HG02973 (cell line): ENCODE results near the gene LSM2.
A peak's percentile ranks its signal among the peaks of the same experiment; 100 is the strongest.

ENCODE experiments used
- ATAC-seq: cut with Tn5 transposase; IDR thresholded peaks from one replicate; pipeline ENCODE4 v1.9.1; 2021; ENCODE audit warnings: moderate library complexity; ENCODE audit not compliant: unreplicated experiment

LSM2 gene

GRCh38 chr6:31777667-31778050, 29.1 kb downstream of the LSM2 start:
- ATAC-seq: no peak

- peak; percentile 48 for ATAC-seq
These were observed 29.6 kb downstream of the LSM2 start, which contains the start of gene VWA7 for GRCh38 chr6:31776989-31777666. Gene VWA7, minus strand, starts transcription at chr6:31777328. Its CDS starts 549 bp downstream, at chr6:31776779.

DNA sequence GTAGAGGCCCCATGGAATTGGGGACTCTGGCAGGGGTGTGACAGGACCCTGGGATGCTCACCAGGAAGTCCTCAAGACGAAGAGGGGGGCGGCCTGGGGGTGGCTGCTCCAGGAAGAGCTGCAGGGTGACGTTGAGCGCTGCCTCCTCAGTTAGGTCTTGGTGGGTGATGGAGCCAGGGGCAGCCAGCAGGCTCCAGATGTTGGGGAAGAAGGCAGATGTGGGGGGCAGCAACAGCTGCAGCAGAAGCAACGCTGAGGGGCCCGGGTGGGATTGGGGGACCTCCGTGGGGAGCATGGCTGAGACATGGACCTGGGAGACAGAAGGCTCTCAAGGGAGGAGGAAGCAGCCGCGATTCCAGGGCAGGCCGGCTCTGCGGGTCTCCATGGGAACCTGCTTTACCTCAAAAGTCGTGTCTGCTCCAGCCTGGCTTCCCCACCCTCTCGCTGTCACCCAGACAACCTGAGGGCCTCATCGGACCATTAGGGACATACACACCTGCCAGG, 30.2 kb downstream of the LSM2 start:
- peak; percentile 9 for ATAC-seq

DNA sequence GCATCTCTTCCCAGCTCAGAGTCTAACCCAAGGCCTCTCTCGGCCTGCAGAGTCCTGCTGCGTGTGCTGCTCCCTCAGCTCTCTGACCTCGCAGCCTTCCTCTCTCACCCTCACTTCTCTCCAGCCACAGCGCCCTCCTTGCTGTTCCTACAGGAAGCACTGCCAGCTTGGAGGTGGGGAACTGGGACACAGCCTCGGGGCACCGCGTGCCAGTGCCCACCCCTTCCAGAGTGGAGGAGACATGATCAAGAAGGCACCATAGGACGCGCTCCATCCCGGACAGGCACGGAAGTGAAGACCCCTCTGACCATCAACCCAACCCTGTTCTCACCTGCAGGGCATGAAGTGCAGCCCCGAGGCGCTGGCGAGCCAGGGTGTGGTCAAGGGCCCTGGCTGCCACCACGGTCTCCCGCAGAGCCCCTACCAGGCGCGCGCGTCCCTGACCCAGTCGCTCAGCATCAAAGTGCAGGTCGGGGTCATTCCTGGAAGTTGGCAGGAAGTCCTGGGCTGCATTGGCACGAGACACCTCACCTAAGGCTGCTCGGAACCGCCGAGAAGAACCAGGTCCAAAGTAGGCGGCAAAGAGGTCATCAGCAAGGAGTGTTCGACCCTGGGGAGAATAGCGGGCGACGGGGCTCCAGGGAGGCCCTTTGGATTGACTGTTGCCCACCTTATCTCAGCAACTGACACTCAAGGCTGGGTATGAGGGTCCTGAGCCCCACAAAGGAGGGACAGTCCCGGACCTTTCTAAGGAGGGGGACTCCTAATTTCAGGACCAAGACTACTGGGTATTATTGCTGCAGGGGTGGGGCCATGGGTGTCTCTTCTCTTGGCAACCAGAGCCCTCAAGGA, 30.9 kb downstream of the LSM2 start:
- no peak for ATAC-seq

- ATAC-seq: no peak
These were observed 31.6 kb downstream of the LSM2 start for GRCh38 chr6:31775184-31775583.

GRCh38 chr6:31771992-31772358, 34.8 kb downstream of the LSM2 start:
- ATAC-seq: no peak

DNA sequence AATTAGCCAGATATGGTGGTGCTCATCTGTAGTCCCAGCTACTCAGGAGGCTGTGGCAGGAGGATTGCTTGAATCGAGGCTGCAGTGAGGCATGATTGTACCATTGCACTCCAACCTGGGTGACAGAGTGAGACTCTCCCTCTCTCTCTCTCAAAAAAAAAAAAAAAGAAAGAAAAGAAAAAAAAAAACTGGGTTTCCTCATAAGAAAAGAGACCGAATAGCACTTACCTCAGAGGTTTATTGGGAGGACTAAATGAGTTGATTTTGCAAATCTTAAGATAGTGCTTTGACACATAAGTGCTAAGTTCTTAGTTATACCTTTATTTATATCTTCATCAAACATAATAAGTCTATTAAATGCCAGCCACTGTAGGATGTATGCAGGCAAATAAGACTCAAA, 35.9 kb downstream of the LSM2 start:
- ATAC-seq: no peak

DNA sequence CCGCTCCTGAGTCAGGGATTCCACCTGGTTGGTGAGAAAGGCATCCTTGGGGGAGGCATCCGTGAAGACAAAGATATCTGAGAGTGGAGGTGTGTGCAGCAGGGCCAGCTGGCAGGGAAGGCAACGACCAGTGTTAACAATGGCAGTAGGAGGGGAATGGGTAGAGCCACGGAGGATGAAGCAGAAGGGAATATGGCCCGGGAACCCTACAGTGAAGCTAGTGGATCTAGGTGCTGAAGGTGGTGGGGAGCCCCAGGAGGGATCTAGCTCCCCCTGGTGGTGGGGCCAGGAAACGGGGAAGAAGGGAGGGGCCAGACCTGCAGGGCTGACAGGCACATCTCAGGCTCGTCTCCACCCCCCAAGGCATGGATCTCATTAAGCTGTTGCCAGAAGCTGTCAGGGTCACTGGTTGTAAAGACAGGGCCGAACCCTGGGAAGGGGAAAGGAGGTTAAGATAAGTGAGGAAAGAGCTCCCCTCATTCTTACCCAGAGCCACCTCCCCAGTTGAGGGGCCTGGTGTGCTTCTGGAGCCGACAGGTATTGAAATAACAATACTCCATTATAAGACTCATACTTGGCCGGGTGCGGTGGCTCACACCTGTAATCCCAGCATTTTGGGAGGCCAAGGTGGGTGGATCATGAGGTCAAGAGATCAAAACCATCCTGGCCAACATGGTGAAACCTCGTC, 36.9 kb downstream of the LSM2 start:
- ATAC-seq: no peak

GRCh38 chr6:31768363-31769257, 38.2 kb downstream of the LSM2 start:
- ATAC-seq: no peak

- ATAC-seq: no peak
These were observed 39.6 kb downstream of the LSM2 start for GRCh38 chr6:31767096-31767645.

GRCh38 chr6:31765910-31766794, 40.6 kb downstream of the LSM2 start:
- no peak for ATAC-seq

DNA sequence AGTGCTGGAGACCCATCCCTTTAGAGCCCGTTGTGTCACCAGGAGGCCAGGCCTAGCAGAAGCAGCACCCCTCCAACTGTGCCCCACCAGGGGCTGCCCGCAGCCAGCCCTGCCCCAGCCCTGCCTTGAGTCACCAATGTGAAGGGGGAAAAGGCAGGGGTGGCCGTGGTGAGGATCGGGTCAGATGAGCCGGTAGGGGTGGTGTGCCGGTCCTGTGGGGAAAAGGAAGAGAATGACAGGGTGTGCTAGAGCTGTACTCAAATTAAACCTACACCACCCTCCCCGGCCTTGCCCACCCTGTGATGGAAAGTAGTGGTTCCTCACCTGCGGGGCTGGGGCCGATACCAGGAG, 41.2 kb downstream of the LSM2 start:
- ATAC-seq: no peak

- ATAC-seq: no peak
These were observed 42.6 kb downstream of the LSM2 start for GRCh38 chr6:31764198-31764597.

DNA sequence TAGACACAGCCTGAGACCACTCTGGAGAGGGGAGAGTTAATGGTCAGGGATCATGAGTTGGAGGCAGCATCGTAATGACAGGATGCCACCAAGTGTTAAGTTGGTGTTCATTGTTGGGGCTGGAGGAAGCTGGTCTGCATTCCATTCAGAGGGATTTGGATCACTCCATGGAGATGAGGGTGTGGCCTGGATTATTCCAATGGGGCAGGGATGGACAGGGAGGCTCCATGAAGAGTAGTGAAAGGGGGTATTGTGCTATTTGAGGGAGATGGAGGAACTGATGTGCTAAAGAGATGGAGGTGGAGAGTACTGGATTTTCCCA, 43.2 kb downstream of the LSM2 start:
- ATAC-seq: no peak

- ATAC-seq: no peak
These were observed 43.7 kb downstream of the LSM2 start for GRCh38 chr6:31762878-31763618.

DNA sequence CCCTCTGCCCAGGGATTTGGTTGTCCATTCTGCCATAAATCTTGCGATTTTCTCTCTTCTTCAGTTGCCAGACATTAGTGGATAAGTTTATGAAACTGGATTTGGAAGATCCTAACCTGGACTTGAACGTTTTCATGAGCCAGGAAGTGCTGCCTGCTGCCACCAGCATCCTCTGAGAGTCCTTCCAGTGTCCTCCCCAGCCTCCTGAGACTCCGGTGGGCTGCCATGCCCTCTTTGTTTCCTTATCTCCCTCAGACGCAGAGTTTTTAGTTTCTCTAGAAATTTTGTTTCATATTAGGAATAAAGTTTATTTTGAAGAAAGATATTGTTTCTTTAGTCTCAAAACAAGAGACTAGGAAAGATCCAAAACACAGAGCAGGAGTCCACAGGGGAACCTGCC, 44.4 kb downstream of the LSM2 start, which contains the start of gene SAPCD1:
TSS of gene SAPCD1 (plus strand) at position 301 of the 400 bp plus-strand sequence. CDS start 399 bp downstream, outside the sequence.
- no peak for ATAC-seq

DNA sequence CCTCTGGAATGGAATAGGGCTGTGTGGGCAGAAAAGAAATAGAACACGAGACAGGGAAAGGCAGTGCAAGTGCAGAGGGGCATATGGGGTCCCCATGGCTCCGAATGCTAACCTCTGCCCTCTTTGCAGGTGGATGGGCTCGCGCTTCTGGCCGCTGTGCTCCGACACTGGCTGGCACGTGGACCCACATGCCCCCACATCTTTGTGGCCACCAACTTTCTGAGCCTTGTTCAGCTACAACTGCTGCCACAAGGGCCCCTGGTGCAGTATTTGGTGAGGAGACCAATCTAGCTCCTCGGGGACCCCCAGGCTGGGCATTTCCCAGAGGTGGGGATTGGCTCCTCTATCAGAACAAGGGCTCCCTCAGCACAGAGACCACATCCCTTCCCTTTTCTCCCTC, 45.4 kb downstream of the LSM2 start:
- ATAC-seq: no peak

- ATAC-seq: no peak
These were observed 46.0 kb downstream of the LSM2 start for GRCh38 chr6:31760790-31761189.

DNA sequence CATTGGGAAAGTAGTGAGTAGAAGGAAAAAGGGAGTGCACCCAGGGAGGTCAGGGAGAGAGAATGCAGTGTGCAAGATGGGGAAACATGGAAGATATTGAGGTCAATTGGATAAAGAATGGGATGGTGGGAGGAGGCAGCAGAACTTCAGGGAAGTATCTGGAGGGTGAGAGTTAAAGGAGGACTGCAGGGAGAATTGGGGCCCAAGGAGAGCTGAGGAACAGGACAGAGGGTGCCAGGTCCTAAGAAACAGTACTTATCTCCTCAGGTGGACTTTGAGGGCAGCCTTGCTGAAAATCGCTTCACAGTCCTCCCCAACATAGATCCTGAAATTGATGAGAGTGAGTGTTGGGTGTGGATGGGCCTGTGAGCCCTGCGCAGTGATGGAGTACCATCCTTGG, 48.5 kb downstream of the LSM2 start:
- ATAC-seq: no peak
